OCI-LY3 (cell line): ENCODE results near the gene CIZ1.

ENCODE experiments used
- CTCF ChIP-seq: fragments of 200-600, 300-600 bp; sonication (generic); IDR thresholded peaks from 2 replicates; pipeline ENCODE4 v1.5.1; 2014; ENCODE audit warnings: antibody characterized with exemption, low read length, low read depth
- EZH2phosphoT487 ChIP-seq: fragments of 200-600 bp; shearing (Covaris generic); IDR thresholded peaks from 2 replicates; pipeline ENCODE4 v1.6.1; 2018; ENCODE audit warnings: antibody characterized with exemption, mixed run types, low read depth

GRCh38 chr9:128202648-128203023 is 11.3 kb upstream of the CIZ1 start:
- TF ChIP-seq CTCF (no peak), EZH2phosphoT487 (no peak)
